ENCODE data around the gene CHSY1.

Gene CHSY1

GRCh38 chr15:101255051-101255395 is 3.2 kb upstream of the CHSY1 start:
- H3K27me3 Mint-ChIP-seq = peaks cover 4% of the 10 kb centered on the region
- H3K9me3 Mint-ChIP-seq = no peaks in the 10 kb centered on the region
- H3K27ac Mint-ChIP-seq = peak overlapping the region; percentile 43
- H3K36me3 Mint-ChIP-seq = peaks cover 4% of the 10 kb centered on the region
- peaks cover 42% of the 10 kb centered on the region for H3K4me1 Mint-ChIP-seq
- peak overlapping the region; percentile 4 for H3K4me3 Mint-ChIP-seq

GRCh38 chr15:101254157-101255050 is 2.6 kb upstream of the CHSY1 start:
- no peak overlapping the region for H3K27ac Mint-ChIP-seq
- H3K4me3 Mint-ChIP-seq = peak overlapping the region; percentile 4
- H3K9me3 Mint-ChIP-seq = no peaks in the 10 kb centered on the region
- peaks cover 4% of the 10 kb centered on the region for H3K36me3 Mint-ChIP-seq
- peaks cover 2% of the 10 kb centered on the region for H3K27me3 Mint-ChIP-seq
- H3K4me1 Mint-ChIP-seq = peaks cover 46% of the 10 kb centered on the region

GRCh38 chr15:101252836-101253235 is 988 bp upstream of the CHSY1 start:
- no peaks in the 10 kb centered on the region for H3K9me3 Mint-ChIP-seq
- peaks cover 8% of the 10 kb centered on the region for H3K36me3 Mint-ChIP-seq
- peaks cover 53% of the 10 kb centered on the region for H3K4me1 Mint-ChIP-seq
- H3K4me3 Mint-ChIP-seq = peak overlapping the region; percentile 92
- H3K27me3 Mint-ChIP-seq = no peaks in the 10 kb centered on the region
- H3K27ac Mint-ChIP-seq = peak overlapping the region; percentile 93

GRCh38 chr15:101250873-101251829 is 697 bp downstream of the CHSY1 start:
- Mint-ChIP-seq H3K27ac (peak overlapping the region; percentile 88), H3K4me1 (peaks cover 66% of the 10 kb centered on the region), H3K4me3 (peak overlapping the region; percentile 90), H3K36me3 (peaks cover 11% of the 10 kb centered on the region), H3K27me3 (no peaks in the 10 kb centered on the region), H3K9me3 (no peaks in the 10 kb centered on the region)

- Mint-ChIP-seq H3K27me3 (no peaks in the 10 kb centered on the region), H3K27ac (peak overlapping the region; percentile 53), H3K4me3 (peak overlapping the region; percentile 90), H3K36me3 (peaks cover 11% of the 10 kb centered on the region), H3K9me3 (no peaks in the 10 kb centered on the region), H3K4me1 (peaks cover 67% of the 10 kb centered on the region)
Measured at GRCh38 chr15:101250341-101250831, 1.5 kb downstream of the CHSY1 start.

- Mint-ChIP-seq H3K36me3 (peaks cover 17% of the 10 kb centered on the region), H3K27ac (peak overlapping the region; percentile 89), H3K4me1 (peaks cover 76% of the 10 kb centered on the region), H3K4me3 (peak overlapping the region; percentile 77), H3K9me3 (no peaks in the 10 kb centered on the region), H3K27me3 (no peaks in the 10 kb centered on the region)
Measured at GRCh38 chr15:101248274-101248673, 3.6 kb downstream of the CHSY1 start.

- Mint-ChIP-seq H3K4me3 (peak overlapping the region; percentile 77), H3K27ac (peak overlapping the region; percentile 80), H3K36me3 (peaks cover 17% of the 10 kb centered on the region), H3K9me3 (no peaks in the 10 kb centered on the region), H3K4me1 (peaks cover 78% of the 10 kb centered on the region), H3K27me3 (no peaks in the 10 kb centered on the region)
Measured at GRCh38 chr15:101246824-101247745, 4.8 kb downstream of the CHSY1 start.

GRCh38 chr15:101246391-101246790 is 5.5 kb downstream of the CHSY1 start:
- Mint-ChIP-seq H3K4me3 (peak overlapping the region; percentile 77), H3K9me3 (no peaks in the 10 kb centered on the region), H3K4me1 (peaks cover 85% of the 10 kb centered on the region), H3K36me3 (peaks cover 19% of the 10 kb centered on the region), H3K27me3 (no peaks in the 10 kb centered on the region), H3K27ac (peak overlapping the region; percentile 56)

GRCh38 chr15:101244889-101245668 is 6.8 kb downstream of the CHSY1 start:
- Mint-ChIP-seq H3K27ac (peak overlapping the region; percentile 41), H3K9me3 (no peaks in the 10 kb centered on the region), H3K4me3 (peak overlapping the region; percentile 77), H3K4me1 (peaks cover 88% of the 10 kb centered on the region), H3K36me3 (peaks cover 16% of the 10 kb centered on the region), H3K27me3 (no peaks in the 10 kb centered on the region)

- H3K27ac Mint-ChIP-seq = peak overlapping the region; percentile 41
- H3K9me3 Mint-ChIP-seq = no peaks in the 10 kb centered on the region
- no peaks in the 10 kb centered on the region for H3K27me3 Mint-ChIP-seq
- H3K4me1 Mint-ChIP-seq = peaks cover 89% of the 10 kb centered on the region
- H3K36me3 Mint-ChIP-seq = peaks cover 18% of the 10 kb centered on the region
- peak overlapping the region; percentile 77 for H3K4me3 Mint-ChIP-seq
Measured at GRCh38 chr15:101244036-101244781, 7.6 kb downstream of the CHSY1 start.

GRCh38 chr15:101243420-101243819 is 8.4 kb downstream of the CHSY1 start:
- peak overlapping the region; percentile 41 for H3K27ac Mint-ChIP-seq
- H3K36me3 Mint-ChIP-seq = peaks cover 14% of the 10 kb centered on the region
- H3K4me3 Mint-ChIP-seq = peak overlapping the region; percentile 77
- H3K27me3 Mint-ChIP-seq = no peaks in the 10 kb centered on the region
- H3K4me1 Mint-ChIP-seq = peaks cover 93% of the 10 kb centered on the region
- no peaks in the 10 kb centered on the region for H3K9me3 Mint-ChIP-seq

- H3K27me3 Mint-ChIP-seq = no peaks in the 10 kb centered on the region
- H3K27ac Mint-ChIP-seq = peak overlapping the region; percentile 46
- H3K4me3 Mint-ChIP-seq = peak overlapping the region; percentile 77
- peaks cover 14% of the 10 kb centered on the region for H3K36me3 Mint-ChIP-seq
- H3K4me1 Mint-ChIP-seq = peaks cover 92% of the 10 kb centered on the region
- H3K9me3 Mint-ChIP-seq = no peaks in the 10 kb centered on the region
Measured at GRCh38 chr15:101242999-101243336, 8.9 kb downstream of the CHSY1 start.

GRCh38 chr15:101242160-101242998 is 9.5 kb downstream of the CHSY1 start:
- Mint-ChIP-seq H3K4me3 (peak overlapping the region; percentile 77), H3K36me3 (peaks cover 17% of the 10 kb centered on the region), H3K27me3 (no peaks in the 10 kb centered on the region), H3K27ac (peak overlapping the region; percentile 46), H3K9me3 (no peaks in the 10 kb centered on the region), H3K4me1 (peaks cover 90% of the 10 kb centered on the region)

Measured in activated naive CD4-positive, alpha-beta T cell treated with anti-CD3 and anti-CD28 coated beads, Interleukin-2, amount 50 U/mL, for 24 hours (primary cell).